Spleen (tissue), 11 donors: ENCODE results near the gene PRSS22. TPM values are rescaled to one million over a fixed set of nuclear protein-coding genes. Genes with fewer than 3 reads are reported as not detected.

Experiments used
- DNase-seq: peaks from one replicate; pipeline ENCODE4 v3.0.0-alpha.2; 2020
- H3K27ac ChIP-seq, 8 donors: fragments of 200-600 bp; sonication (generic) in 7 of 8; 1 replicate in 4 of 8; 2 replicates in 4 of 8; pipeline versions ENCODE4 v1.5.0 to v1.8.0; 2016 to 2021; ENCODE audit warnings: inconsistent platforms in 4 of 8, mild to moderate bottlenecking in 4 of 8, moderate library complexity in 1 of 8
- H3K27me3 ChIP-seq, 7 donors: fragments of 200-600 bp; sonication (generic) in 6 of 7; replicated peaks in 1 of 7; 1 replicate in 4 of 7; 2 replicates in 3 of 7; pipeline versions ENCODE4 v1.5.0 to v1.8.0; 2016 to 2021; ENCODE audit warnings: inconsistent platforms in 3 of 7, mild to moderate bottlenecking in 1 of 7
- H3K36me3 ChIP-seq, 6 donors: fragments of 200-600 bp; sonication (generic) in 5 of 6; 1 replicate in 4 of 6; 2 replicates in 2 of 6; pipeline versions ENCODE4 v1.5.0 to v1.8.0; 2016 to 2021; ENCODE audit warnings: inconsistent platforms in 2 of 6
- H3K4me1 ChIP-seq, 6 donors: fragments of 200-600 bp; sonication (generic) in 5 of 6; 1 replicate in 3 of 6; 2 replicates in 3 of 6; pipeline versions ENCODE4 v1.5.0 to v1.8.0; 2016 to 2021; ENCODE audit warnings: inconsistent platforms in 3 of 6
- H3K4me3 ChIP-seq, 8 donors: fragments of 200-600 bp; sonication (generic) in 7 of 8; 1 replicate in 4 of 8; 2 replicates in 4 of 8; pipeline versions ENCODE4 v1.5.0 to v1.8.0; 2016 to 2021; ENCODE audit warnings: inconsistent platforms in 4 of 8, mild to moderate bottlenecking in 4 of 8, moderate library complexity in 2 of 8
- H3K9me3 ChIP-seq, 8 donors: fragments of 200-600 bp; sonication (generic) in 7 of 8; 1 replicate in 4 of 8; 2 replicates in 4 of 8; pipeline versions ENCODE4 v1.5.0 to v1.8.0; 2016 to 2021; ENCODE audit warnings: inconsistent platforms in 4 of 8
- POLR2A ChIP-seq, 3 donors: fragments of 450-650 bp; IDR thresholded peaks; one replicate each; pipeline ENCODE4 v1.5.1; 2017; ENCODE audit warnings: antibody characterized with exemption in 3 of 3, mild to moderate bottlenecking in 1 of 3
- POLR2AphosphoS5 ChIP-seq, 3 donors: sonication (generic); formaldehyde crosslinking; IDR thresholded peaks; one replicate each; pipeline ENCODE4 v1.5.1; 2017; ENCODE audit warnings: antibody characterized with exemption in 3 of 3
- WGBS, 5 donors: extraction: QIAGEN DNeasy Blood & Tissue Kit in 3 of 5; methylation state at CpG; one replicate each; pipeline versions ENCODE4 v1.1.5 to v1.1.7; 2013 to 2018; 5-methylcytosine and 5-hydroxymethylcytosine counted together
- intact Hi-C: fragments of 100-400 bp; cut with DNase I; formaldehyde crosslinking; loops from one replicate; pipeline ENCODE4 v1.15.0; 2023; ENCODE audit warnings: low total_unique reads
- polyA plus RNA-seq, 3 donors: library from polyadenylated mRNA; stranded (reverse); fragments of 200-250 nt; gene quantifications; one replicate each; pipeline ENCODE4 v1.2.1, GENCODE V29; 2013
- total RNA-seq, 7 donors: library from RNA; depleted of rRNA in 3 of 7; stranded (reverse); fragments of >200 nt in 3 of 7; fragmentation: NEBNext Ultra II Directional in 4 of 7; extraction: Animal tissue kit (Norgen Biotek cat#: 25700) in 4 of 7; gene quantifications; one replicate each; pipeline versions ENCODE4 v1.1.0 to v1.2.1, GENCODE V29; 2016 to 2021
- TF ChIP-seq, protein P1 (sequence below), 11 experiments: fragments of 200-600 bp in 7 of 11; fragments of 450-650 bp in 4 of 11; sonication (generic) in 4 of 11; IDR thresholded peaks in 8 of 11; conservative IDR thresholded peaks in 3 of 11; 1 replicate in 7 of 11; 2 replicates in 4 of 11; pipeline versions ENCODE4 v1.4.0 to v1.8.0; 2016 to 2021; ENCODE audit warnings: antibody characterized with exemption in 11 of 11, inconsistent platforms in 4 of 11, mild to moderate bottlenecking in 1 of 11
- donor health status: healthy with polysubstance abuse.
- donor health status: DM: no; HTN: no; CAD: no; lungs with moderate emphysema.
- donor health status: DM: no; HTN: no; CAD: no.
- donor health status: Bipolar disorder and iron deficiency.
- donor health status: healthy.
- donor health status: DM: no; HTN: no; CAD: no.
- donor health status: DM: yes; HTN: yes; CAD: no.

Gene PRSS22
- total and polyA plus RNA-seq, 10 donors: 0.19 to 0.60 (median 0.33) TPM; not detected in 7

DNA sequence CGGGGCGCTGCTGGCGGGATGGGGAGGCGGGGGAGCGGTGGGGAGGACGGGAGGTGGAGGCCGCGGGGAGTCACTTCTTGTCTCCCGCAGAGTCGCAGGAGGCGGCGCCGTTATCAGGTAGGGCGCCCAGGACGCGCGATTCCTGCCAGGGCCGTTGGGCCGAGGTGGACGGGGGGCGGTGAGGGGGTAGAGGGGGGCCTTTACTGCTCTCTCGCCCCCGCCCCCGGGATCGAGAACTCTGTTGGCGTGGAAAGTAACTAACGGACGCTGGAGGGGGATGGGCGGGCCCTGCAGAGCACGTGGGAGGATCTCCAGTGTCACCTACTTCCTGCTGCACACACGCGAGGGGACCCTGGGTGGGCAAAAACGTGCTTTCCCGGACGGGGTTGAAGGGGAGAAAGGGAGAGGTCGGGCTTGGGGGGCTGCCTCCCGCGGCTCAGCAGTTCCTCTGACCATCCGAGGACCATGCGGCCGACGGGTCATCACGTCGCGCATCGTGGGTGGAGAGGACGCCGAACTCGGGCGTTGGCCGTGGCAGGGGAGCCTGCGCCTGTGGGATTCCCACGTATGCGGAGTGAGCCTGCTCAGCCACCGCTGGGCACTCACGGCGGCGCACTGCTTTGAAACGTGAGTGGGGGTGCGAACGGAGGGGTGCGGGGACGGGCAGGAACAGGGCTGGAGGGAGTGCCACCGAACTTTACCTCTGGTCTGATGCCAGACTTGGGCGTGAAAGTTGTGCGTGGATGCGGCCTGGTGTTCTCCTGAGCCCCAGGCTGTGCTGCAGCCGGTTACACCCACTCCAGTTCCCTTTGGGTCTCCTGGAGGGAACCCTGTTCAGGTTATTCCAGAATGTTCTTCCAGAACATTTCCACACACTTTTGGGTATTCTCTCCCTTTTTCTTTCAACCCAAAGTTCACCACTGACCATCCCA, 40.4 kb downstream of the PRSS22 start:
- intact Hi-C loops: no loop called here
- Histone ChIP-seq H3K4me1 (peaks cover 0 to 9% (median 0%) of the 10 kb centered on the region in 6 donors), H3K27me3 (peaks cover 0 to 64% (median 5%) of the 10 kb centered on the region in 7 donors), H3K36me3 (no peaks in the 10 kb centered on the region), H3K27ac (no peak overlapping the region), H3K9me3 (no peaks in the 10 kb centered on the region), H3K4me3 (peak overlapping the region in 2 of 8 donors; percentile 35 to 52)
- 68 to 84% (median 75%) methylated on average over 56 to 68 of the region's 68 CpGs for WGBS, 5 donors
- no peak for TF ChIP-seq POLR2A (IDR thresholded peaks at IDR 0.05)
- peak; percentile 66 for DNase-seq

DNA sequence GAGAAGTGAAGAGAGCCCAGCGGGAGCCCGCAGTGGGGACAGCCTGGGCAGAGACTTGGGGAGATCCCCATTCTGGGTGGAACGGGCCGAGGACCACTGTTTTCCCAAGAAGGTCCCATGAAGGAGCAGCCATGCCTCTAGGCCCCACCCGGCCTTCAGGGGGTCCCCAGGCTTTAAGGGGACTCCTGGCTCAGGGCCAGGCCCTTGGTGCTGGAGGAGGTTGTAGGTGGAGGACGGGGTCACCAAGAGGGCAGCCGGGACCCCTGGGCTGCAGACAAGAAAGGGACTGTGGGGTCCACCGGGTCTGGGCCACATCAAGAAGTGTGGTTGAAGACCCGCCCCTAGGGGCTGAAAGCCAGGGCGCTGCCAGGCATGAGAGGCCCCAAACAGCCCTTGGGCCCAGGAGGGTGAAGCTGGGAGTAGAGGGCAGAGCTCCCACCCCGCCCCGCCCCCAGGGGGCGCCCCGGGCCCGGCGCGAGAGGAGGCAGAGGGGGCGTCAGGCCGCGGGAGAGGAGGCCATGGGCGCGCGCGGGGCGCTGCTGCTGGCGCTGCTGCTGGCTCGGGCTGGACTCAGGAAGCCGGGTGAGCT, 41.1 kb downstream of the PRSS22 start, which contains the start of gene PRSS21:
Gene PRSS21, plus strand, starts transcription at position 487 of the 589 bp plus-strand sequence. Its CDS starts 32 bp downstream, at position 519.
- Histone ChIP-seq H3K27me3 (peaks cover 0 to 71% (median 5%) of the 10 kb centered on the region in 7 donors), H3K36me3 (no peaks in the 10 kb centered on the region), H3K4me3 (peak within 1 kb of the TSS in 2 of 8 donors; percentile 35 to 52), H3K4me1 (peaks cover 0 to 9% (median 0%) of the 10 kb centered on the region in 6 donors), H3K27ac (no peak within 1 kb of the TSS), H3K9me3 (no peaks in the 10 kb centered on the region)
- DNase-seq: no peak
- TF ChIP-seq, protein P1, sequence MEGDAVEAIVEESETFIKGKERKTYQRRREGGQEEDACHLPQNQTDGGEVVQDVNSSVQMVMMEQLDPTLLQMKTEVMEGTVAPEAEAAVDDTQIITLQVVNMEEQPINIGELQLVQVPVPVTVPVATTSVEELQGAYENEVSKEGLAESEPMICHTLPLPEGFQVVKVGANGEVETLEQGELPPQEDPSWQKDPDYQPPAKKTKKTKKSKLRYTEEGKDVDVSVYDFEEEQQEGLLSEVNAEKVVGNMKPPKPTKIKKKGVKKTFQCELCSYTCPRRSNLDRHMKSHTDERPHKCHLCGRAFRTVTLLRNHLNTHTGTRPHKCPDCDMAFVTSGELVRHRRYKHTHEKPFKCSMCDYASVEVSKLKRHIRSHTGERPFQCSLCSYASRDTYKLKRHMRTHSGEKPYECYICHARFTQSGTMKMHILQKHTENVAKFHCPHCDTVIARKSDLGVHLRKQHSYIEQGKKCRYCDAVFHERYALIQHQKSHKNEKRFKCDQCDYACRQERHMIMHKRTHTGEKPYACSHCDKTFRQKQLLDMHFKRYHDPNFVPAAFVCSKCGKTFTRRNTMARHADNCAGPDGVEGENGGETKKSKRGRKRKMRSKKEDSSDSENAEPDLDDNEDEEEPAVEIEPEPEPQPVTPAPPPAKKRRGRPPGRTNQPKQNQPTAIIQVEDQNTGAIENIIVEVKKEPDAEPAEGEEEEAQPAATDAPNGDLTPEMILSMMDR (IDR thresholded peaks at IDR 0.05 in 8 of 11, conservative IDR thresholded peaks at IDR 0.05 in 3 of 11): peak in 4 of 11 experiments; percentile 32 to 46 (median 34)
- TF ChIP-seq POLR2AphosphoS5 (IDR thresholded peaks at IDR 0.05) (no peak), POLR2A (IDR thresholded peaks at IDR 0.05) (no peak)
- intact Hi-C loops: no loop called here
- 50 to 80% (median 65%) methylated on average over 20 to 28 of the region's 28 CpGs for WGBS, 5 donors

DNA sequence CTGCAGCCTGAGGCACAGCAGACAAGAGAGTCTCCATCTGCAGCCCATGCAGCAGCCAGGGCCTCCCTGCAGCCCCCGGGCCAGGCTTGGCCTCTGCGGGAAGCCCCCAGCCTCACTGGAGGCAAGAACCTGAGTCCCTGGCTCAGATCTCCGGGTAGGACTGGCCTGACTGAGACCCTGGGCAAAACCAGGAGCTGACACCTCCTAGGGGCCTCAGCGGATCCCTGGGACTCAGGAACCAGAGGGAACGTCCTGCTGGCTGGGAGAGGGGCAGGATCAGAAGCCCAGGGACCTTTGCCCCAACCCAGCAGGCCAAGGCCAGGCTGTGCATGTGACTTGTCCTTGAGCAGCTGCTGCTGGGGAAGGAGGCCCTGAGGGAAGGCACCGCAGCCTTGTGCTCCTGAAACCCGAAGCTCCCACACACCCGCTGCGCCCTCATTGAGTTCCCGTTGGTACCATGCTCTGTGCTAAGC, 42.6 kb downstream of the PRSS22 start:
- H3K27me3 ChIP-seq: peaks cover 0 to 80% (median 5%) of the 10 kb centered on the region in 7 donors
- peak; percentile 35 for DNase-seq
- peaks cover 0 to 9% (median 0%) of the 10 kb centered on the region in 6 donors for H3K4me1 ChIP-seq
- no peaks in the 10 kb centered on the region for H3K9me3 ChIP-seq
- intact Hi-C loops: no loop called here
- TF ChIP-seq, protein P1 (IDR thresholded peaks at IDR 0.05 in 8 of 11, conservative IDR thresholded peaks at IDR 0.05 in 3 of 11): no peak
- TF ChIP-seq POLR2A (IDR thresholded peaks at IDR 0.05): no peak
- no peak for TF ChIP-seq POLR2AphosphoS5 (IDR thresholded peaks at IDR 0.05)
- 78 to 90% (median 84%) methylated on average over 5 to 10 of the region's 10 CpGs for WGBS, 5 donors
- no peak overlapping the region for H3K4me3 ChIP-seq
- H3K36me3 ChIP-seq: no peaks in the 10 kb centered on the region
- no peak overlapping the region for H3K27ac ChIP-seq

DNA sequence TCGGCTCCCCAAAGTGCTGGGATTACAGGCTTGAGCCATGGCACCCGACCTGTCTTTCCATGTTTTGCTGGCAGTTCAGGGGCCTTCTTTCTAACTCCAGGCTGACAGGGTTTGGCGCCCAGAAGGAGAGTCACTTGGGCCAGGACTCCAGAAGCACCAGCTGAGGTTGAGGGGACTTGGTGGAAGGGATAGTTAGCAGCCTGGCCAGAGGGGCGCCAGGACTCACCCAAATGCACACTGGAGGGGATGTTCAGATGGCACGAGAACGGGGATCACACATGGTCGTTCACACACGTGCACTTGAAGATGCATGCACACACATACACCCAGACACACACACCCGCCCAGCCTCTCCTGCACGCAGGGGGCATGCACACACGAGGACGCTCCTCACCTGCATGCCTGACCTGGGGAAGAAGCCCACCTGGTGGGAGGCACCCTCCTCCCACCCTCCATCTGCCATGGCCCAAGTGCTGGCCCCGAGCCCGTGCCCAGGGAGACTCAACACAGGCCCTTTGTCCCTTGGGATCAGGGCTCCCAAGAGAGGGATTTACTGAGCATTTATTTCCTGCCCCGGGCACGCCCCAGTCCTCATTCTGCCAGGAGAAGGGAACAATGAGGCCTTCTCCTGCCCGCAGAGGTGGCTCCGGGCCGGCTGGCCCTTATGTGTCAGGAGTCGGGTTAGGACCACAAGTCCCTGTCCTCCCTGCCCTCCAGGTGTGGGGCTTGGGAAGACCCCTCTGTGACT, 43.2 kb downstream of the PRSS22 start:
- WGBS, 5 donors: 83 to 93% (median 85%) methylated on average over 16 to 20 of the region's 20 CpGs
- DNase-seq: peak; percentile 48
- Histone ChIP-seq H3K27ac (no peak overlapping the region), H3K4me3 (no peak overlapping the region), H3K27me3 (peaks cover 0 to 80% (median 5%) of the 10 kb centered on the region in 7 donors), H3K36me3 (no peaks in the 10 kb centered on the region), H3K9me3 (no peaks in the 10 kb centered on the region), H3K4me1 (peaks cover 0 to 9% (median 0%) of the 10 kb centered on the region in 6 donors)
- TF ChIP-seq POLR2A (IDR thresholded peaks at IDR 0.05) (no peak), POLR2AphosphoS5 (IDR thresholded peaks at IDR 0.05) (no peak)
- TF ChIP-seq, protein P1 (IDR thresholded peaks at IDR 0.05 in 8 of 11, conservative IDR thresholded peaks at IDR 0.05 in 3 of 11): no peak
- intact Hi-C loops: no loop called here
